NCI-H1417 treated with DMSO at 0.1 percent for 48 hours (cell line): ENCODE measurements around the gene KIF12.
"Not testable (repeated sequence)": the region's sequence is repeated elsewhere in the genome, so short reads cannot be mapped to it uniquely, and the experiment has no call there.

Experiments
- DNase-seq: peaks from one replicate; lab custom pipeline; 2025; lab: John Stamatoyannopoulos, UW

Gene KIF12

GRCh38 chr9:114098936-114099668 lies at the start of gene KIF12:
KIF12 (minus strand) TSS chr9:114099292; CDS start chr9:114099276, 16 bp downstream.
- no peak for DNase-seq

GRCh38 chr9:114146735-114147134 lies 47.6 kb upstream of the KIF12 start:
- no peak for DNase-seq

GRCh38 chr9:114143234-114143633 lies 44.1 kb upstream of the KIF12 start:
- DNase-seq = no peak

- DNase-seq = no peak
Observed at GRCh38 chr9:114141553-114142402, 42.7 kb upstream of the KIF12 start.

GRCh38 chr9:114140850-114141249 lies 41.8 kb upstream of the KIF12 start:
- DNase-seq = no peak

GRCh38 chr9:114140401-114140800 lies 41.3 kb upstream of the KIF12 start:
- no peak for DNase-seq

GRCh38 chr9:114139071-114139470 lies 40.0 kb upstream of the KIF12 start:
- DNase-seq = no peak

GRCh38 chr9:114138552-114138971 lies 39.5 kb upstream of the KIF12 start:
- DNase-seq = no peak

GRCh38 chr9:114137831-114138230 lies 38.7 kb upstream of the KIF12 start:
- no peak for DNase-seq

- no peak for DNase-seq
Observed at GRCh38 chr9:114134827-114135396, 35.8 kb upstream of the KIF12 start.

GRCh38 chr9:114132550-114132918 lies 33.4 kb upstream of the KIF12 start:
- no peak for DNase-seq

- no peak for DNase-seq
Observed at GRCh38 chr9:114131808-114132549, 32.9 kb upstream of the KIF12 start.

- DNase-seq = no peak
Observed at GRCh38 chr9:114130624-114131277, 31.7 kb upstream of the KIF12 start.

- no peak for DNase-seq
Observed at GRCh38 chr9:114130141-114130540, 31.0 kb upstream of the KIF12 start.

- not testable (repeated sequence) for DNase-seq
Observed at GRCh38 chr9:114128759-114129158, 29.7 kb upstream of the KIF12 start.

- DNase-seq = no peak
Observed at GRCh38 chr9:114126247-114127060, 27.4 kb upstream of the KIF12 start.

GRCh38 chr9:114125476-114126013 lies 26.5 kb upstream of the KIF12 start:
- no peak for DNase-seq

GRCh38 chr9:114124666-114125475 lies 25.8 kb upstream of the KIF12 start:
- DNase-seq = no peak

- no peak for DNase-seq
Observed at GRCh38 chr9:114124138-114124537, 25.0 kb upstream of the KIF12 start.
